CD4-positive, alpha-beta T cell treated with Interleukin-4 for 4 hours (primary cell): ENCODE results near the gene UMAD1.
"Not testable (repeated sequence)": the region's sequence is repeated elsewhere in the genome, so short reads cannot be mapped to it uniquely, and the experiment has no call there.

ENCODE experiments used
- DNase-seq: peaks from one replicate; pipeline ENCODE4 v3.0.0-alpha.2; 2020

The UMAD1 gene

DNA sequence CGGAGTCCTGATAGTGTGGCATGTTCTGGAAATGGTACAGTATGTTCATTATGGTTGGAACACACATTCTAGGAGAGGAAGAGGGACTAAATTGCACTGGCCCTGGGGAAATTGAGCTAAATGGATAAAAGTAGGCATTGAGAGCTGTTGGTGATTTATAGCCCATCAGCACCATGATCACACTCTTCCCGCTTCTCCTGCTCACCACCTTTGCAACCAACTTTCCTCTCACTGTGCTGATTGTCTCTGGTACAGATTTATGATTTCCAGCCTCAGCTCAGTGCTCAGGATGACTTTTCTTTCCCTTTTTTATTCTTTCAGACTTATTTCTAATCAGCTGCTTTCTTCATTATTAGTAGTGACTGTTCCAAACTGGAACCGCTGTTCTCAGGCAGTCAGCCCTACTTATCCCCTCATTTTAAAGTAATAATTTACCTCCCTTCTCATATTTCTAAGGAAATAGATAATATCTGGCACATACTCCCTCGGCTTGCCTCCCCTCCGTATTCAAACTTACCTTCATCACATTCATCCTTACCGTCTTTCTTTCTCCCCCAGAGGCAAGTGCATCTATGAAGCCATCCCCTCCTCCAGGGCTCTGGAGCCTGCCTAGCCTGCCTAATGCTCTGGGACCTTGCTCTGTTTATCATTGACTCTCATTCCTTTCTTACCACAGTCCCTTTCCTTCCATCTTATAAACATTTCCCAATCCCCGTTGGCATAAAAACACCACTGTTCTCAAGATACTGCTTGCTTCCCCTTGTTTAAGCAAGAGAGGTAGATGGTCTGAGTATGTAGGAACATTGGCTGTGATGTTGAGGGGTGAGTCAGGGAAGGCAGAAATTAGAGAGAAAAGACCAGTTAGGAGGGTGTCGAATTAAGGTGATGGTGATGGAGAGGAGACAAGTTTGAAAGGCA is 129.4 kb downstream of the UMAD1 start:
- no peak for DNase-seq

DNA sequence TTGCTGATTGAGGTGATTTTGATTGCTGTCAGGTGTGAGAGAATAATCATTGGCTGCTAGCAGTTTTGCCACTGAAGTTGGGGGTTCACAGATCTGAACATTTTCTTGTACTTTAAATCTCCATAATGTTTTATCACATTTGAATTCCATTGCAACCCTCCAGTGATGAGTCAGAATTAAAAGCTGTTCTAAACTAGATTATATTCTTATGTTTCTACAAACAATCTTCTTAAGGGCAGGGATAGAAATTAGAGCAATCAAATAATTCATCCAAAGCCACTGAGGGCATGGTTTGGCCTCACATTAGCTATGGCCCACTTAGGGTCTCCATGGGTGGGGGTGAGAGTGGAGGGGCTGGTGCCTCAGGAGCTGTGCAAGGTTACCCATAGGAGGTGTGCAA is 130.9 kb downstream of the UMAD1 start:
- no peak for DNase-seq

DNA sequence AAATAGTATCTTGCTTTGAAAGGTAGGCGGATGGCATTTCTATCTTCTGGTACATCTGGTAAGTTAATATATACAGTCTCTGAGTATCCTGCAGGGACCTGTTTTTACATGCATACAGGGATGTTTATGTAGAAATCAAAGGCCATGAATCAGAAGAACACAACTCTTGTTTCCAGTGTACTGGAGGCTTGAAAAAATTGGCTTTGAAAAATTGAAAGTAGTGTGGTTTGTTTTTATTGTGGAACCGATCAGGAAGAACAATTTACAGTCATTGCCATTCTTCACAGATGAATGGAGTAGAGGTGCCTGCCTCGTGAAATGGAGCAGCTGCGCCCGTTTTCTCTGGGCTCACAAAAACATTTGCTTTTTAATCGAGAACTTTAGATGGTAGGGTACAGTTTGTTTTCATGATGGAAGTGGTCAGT is 131.9 kb downstream of the UMAD1 start:
- DNase-seq, result no peak

DNA sequence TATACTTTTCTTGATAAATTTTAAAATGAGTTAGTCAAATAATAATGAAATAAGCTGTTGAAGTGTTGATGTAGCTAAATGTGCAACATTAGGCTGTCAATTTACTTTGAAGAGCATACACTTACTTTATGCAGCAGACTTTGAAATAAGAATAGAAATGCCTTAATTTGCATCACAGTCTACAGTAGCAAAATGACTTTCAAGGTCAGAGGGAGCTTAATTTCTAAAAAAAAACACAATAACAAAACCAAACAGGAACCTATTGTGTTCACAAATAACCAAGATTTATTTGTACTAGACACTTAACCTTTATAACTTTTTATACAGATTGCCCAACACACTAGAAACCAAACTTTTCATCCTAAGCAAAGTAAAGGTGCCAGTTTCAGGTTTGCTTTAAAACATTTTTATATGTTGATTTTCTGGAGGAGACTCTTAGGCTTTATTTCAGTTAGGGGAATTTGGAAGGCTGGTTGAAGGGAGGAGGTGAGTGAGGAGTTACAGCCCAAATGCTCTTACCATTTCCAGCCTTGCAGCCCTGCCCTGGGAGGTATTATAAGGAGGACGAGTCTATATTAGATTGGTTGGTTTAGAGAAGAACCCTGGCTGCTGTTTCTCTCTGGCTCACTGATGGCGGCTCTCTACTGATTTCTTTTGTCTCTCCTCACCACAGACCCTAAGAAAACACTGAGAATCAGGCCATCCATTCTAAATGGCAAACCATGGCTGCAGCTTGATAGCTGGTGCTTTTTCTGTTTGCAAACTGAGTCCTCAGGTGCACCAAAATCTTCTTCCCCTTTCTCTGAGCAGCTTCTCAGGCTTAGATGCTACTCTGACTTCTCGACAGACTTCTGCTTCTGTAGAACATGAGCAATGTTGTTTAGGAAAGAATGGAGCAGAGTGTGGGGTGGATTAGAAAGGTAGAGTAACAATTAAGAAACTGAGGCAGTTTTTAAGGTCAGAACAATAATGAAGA is 133.1 kb downstream of the UMAD1 start:
- DNase-seq, result no peak

DNA sequence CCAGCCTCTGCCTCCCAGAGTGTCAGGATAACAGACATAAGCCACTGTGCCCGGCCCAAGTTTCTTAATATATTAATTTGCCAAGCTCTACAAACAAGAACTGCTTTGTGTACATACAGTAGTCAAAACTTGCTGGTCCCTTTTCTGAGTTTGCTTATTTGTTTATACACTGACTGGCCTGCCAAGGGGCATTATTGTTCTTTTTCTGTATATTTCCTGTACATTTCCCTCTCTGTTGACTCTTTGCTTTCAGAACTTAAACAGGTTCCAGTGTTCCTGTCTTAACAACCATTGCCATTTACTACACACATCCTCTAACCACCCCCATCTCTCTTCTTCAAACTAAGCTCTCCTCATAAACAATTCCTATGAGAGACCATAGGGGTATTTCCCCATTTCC is 139.3 kb downstream of the UMAD1 start:
- DNase-seq, result no peak

DNA sequence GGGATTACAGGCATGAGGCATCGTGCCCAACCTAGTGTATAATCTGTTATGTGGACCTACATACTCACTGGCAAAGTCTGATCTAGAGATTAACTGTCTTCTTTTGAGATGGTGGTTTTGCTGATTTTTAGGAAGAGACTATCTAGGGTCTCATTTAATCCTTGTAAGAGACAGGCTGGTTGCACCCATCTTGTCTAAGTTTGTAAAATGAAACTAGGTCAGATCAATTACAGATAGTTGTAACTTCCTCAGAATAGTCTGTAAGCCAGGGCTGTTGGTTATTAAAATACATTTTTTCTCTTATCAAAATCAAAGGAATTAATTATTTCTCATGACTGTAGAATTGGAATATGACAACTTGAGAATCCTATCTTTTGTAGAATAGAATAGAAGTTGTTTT is 142.4 kb downstream of the UMAD1 start:
- no peak for DNase-seq

DNA sequence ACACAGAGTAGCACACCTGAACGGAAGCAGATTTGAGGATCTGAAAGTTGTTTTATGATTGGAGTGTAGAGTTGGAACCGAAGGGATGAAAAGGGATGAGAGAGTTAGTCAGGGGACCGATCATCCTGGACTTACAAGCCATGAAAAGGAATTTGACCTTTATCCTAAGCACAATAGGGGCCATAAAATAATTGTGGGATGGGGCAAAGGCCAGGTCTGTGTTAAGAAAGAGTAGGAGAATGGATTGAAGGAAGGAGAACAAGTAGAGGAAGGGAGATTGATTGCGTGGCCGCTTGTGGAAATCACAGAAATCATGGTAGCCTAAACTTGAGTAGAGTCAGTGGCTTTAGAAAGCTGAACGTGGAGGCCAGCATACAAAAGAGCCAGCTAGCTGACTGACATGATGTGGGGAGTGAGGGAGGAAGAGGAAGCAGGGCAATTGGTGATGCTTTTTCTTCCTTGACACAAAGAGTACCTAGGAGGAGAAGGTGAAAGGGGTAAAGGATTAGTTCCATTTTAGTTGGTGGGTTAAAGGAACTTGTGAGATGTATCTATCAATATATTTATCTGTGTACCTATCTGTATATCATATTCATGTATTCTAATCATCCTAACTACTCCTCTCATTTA is 144.9 kb downstream of the UMAD1 start:
- no peak for DNase-seq

DNA sequence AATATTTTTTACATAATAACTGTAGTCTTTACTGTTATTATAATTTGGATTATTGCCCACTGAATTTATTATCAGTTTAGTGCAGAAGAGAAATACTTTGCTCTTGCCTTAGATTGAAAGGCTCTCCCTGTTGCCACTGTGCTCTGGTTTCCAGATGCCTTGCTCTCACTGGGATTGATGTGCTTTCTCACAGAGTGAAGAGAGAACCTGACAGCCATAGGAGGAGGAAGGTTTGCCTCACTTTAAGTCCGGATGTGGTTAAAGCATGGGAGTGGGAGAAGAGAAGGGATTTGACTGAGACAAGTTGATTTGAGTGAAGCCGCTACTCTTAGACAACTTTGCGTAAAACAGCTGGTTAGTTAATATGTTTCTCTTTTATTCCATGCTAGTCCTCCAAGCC is 146.0 kb downstream of the UMAD1 start:
- DNase-seq, result no peak

DNA sequence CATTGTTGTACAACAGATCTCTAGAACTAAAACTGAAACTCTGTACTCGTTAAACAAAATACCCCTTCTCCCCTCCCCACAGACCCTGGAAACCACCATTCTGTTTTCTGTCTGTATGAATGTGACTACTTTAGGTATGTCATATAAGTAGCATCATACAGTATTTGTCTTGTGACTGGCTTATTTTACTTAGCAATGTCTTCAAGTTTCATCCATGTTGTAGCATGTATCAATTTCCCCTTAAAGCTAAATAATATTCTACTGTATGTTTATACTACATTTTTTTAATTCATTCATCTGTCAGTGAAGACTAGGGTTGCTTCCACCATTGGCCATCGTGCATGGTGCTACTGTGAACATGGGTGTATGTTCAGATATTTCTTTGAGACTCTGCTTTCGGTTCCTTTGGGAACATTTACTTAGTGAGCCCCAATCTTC is 149.0 kb downstream of the UMAD1 start:
- no peak for DNase-seq

DNA sequence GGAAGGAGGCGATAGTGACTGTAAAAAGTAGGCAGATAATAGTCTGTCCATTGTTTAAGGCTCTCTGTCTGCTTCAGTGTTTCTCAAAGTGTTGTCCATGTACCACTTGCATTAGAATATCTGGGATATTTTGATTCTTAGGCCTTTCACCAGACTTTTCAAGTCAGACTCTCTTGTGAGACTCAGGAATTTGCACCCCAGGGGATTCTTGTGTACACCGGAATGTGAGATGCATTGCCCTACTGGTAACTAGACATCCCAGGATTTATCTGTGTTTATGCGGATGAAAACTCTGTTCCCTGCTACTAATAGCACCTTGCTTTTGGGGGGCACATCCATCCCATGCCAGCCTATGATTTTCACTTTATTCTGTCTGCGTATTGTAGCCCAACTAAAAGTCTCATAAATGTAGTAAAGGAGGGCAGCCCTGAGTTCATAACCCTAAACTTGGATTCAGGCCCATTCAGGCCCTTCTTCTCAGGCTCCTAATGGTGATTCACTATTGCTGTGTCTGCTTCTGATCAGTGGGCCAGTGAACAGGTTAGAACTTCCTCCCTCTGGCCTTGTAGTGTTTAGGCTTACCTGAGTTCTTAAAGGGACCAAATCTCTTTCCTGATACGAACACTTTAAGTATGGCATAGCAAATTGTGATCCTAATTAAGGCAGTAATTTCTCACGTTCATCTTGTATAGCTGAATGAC is 149.6 kb downstream of the UMAD1 start:
- DNase-seq, result no peak

DNA sequence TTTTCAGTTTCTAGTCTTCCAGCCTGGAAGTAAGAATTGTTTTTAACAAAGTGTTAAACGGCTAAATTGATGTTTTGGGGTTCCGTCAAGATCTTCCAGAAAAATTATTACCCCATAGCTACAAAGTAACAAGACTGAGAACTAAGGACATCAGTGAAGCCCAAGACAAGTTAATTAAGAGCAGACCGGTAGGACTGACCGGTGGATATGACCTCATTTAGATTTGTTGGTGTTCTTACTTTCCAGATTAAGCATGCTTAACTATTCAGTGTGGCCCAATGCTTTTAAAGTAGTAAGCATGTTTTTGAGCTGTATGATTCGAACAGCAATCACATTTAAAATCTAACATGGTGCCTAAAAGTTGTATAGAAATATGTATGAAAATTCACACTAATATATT is 151.0 kb downstream of the UMAD1 start:
- no peak for DNase-seq

DNA sequence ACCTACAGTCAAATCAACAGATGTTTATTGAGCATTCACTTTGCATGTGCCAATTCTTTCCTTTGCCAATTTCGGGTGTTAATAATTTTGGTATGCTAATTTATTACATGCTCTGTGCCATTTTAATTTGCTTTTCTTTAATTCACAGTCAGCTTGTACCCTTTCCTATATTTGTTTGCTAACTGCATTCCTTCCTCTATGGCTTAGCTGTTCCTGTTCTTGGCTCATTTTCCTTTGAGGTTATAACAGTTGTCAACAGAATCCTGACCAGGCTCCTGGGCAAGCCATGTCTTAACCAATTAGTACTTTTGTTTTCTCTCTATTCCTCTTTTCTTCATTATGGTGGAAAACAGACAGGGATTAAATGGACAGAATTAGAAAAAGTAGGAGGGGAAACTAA is 151.5 kb downstream of the UMAD1 start:
- DNase-seq, result no peak

DNA sequence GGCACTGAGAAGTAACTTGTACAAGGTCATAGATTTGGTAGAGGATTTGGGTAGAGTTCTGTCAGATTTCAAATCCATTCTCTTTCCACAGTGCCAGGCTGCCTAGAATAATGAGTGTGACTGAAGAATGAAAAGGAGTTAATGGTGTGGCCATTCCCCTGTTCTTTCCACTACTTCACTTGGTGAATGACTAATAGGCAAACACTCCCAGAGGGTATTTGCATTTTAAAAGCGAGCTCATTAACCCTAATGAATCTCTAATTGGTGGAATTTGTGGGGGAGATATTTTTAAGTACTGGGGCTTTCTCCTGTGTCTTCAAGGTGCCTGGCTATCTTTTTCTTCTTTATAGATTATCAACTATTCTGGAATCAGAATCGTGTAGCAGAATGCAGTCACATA is 152.7 kb downstream of the UMAD1 start:
- DNase-seq, result no peak

DNA sequence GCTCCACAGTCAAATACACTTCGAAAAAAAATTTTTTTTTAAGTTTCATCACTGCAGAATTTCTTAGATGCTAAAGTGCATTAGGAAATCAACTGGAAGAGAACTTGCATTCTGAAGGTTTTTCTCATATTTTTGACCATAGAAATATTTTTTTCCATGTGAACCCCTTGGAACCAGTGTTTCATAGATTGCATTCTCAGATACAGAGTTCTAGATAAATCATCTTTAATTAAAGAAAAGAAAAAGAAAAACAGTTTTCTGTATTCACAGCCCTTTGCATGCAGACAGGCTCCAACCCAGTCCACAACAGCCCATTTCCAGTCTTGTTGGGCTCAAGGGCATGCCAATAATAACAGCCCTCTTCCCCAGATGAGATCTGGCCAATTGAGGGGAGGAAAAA is 153.4 kb downstream of the UMAD1 start:
- DNase-seq, result no peak

DNA sequence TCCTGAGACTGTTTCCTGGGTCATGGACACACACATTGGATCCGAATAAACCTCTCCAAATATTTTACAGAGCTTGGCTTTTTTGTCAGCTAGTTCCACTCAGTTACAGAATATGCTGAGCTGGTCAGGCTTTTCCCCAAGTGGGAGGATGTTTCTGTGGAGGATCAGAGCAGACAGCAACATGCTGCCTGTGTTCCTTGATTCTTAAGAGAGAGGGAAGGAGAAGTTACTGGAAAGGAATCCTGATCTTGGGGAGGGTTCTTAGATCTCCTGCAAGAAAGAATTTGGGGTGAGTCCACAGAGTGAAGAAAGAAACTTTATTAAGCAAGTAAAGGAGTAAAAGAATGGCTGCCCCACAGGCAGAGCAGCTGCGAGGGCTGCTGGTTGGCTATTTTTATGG is 154.7 kb downstream of the UMAD1 start:
- DNase-seq, result no peak

DNA sequence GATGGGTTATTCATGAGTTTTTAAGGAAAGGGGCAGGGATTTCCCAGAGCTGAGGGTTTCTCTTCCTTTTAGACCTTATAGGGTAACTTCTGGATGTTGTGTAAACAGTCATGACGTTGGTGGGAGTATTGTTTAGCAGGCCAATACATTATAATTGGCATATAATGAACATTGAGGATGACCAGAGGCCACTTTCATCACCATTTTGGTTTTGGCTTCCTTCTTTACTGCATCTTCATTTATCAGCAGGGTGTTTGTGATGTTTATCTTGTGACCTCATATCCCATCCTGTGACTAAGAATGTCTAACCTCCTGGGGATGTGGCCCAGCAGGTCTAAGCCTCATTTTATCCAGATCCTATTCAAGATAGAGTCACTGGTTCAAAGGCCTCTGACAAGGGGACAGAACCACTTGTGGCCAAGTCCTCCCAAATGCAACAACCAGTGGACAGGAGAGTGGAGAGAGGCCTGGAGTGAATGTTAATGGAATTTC is 155.1 kb downstream of the UMAD1 start:
- no peak for DNase-seq

DNA sequence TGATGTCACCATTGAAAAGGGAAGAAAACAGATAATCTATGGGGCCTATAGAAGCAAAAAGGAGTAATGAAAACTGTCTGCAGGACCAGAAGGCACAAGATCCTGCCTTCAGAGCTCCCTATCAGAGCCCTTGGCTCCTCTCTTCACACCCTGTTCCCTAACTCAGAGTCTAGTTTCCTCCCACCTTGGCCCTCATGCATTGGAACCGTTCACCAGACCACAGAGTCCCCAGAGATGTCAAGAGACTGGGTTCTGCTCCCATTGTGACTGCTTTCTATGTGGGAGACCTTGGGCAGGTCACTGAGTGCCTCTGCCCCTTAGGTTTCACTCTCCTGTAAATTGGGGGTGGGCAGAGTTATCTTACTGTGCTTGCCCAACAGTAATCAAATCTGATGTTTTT is 158.0 kb downstream of the UMAD1 start:
- no peak for DNase-seq

DNA sequence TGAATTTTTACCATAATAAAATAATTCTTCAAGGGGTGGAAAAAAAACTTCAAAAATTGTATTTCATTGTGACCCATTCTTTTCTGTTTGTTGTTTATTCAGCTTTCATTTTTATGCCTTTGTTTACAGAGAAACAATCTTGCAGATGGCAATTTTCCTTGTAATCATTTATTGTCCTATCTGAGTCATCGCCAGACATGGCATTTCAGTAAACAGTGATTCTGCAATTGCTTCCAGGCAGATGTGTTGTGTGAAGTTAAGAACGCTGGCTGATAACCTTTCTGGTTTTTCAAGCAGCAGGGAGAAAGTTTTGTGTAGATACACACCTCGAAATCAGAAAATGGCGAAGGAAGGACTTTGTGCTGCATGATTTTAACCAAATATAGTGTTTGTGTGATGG is 158.6 kb downstream of the UMAD1 start:
- DNase-seq, result no peak

DNA sequence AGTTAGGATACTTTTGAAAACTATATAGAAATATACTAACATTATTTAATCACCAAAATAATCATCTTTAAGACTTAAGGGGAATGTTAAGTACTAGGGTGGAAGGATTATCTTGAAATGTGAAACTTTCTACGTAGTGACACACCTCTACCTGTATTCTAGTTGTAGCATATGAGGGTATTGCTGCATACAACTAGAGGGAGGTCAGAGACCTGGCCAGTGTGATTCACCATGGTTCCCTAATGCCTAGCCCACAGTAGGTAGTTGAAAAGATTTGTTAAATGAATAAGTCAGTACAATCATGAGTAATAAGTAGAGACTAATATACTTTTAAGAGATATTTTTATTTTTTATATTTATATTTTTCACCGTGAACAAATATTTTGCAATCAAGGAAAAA is 162.0 kb downstream of the UMAD1 start:
- no peak for DNase-seq

DNA sequence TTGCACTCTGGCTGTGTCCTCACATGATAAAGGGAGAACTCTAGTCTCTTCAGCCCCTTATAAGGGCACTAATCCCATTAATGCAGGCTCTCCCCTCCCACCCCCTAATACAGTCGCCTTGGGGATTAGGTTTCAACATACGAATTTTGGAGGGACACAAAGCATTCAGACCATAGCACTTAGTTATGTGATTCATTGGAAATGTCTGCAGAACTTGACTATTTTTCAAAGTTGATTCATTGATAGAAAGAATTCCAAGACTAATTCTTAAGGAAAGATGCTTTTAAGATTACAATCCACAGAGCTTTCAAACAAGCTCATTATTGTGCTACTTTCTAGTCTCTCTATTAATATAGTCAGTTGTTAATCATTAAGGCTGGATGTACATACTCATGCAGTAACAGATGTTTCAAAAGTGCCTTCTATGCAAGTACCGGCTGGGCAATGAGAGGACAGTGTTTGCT is 163.2 kb downstream of the UMAD1 start:
- DNase-seq, result no peak

DNA sequence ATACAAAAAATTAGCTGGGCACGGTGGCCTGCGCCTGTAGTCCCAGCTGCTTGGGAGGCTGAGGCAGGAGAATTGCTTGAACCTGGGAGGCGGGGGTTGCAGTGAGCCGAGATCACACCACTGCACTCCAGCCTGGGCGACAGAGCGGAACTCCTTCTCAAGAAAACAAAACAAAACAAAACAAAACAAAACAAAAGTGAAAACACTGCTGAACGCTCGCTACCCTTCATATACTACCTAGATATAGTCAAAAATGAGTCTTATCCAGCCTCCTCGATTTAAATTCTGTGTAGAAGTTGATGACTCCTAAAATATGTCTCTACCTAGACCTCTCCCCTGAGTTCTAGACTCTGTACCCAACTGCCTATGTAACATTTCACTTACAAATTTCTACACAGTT is 164.3 kb downstream of the UMAD1 start:
- not testable (repeated sequence) for DNase-seq

DNA sequence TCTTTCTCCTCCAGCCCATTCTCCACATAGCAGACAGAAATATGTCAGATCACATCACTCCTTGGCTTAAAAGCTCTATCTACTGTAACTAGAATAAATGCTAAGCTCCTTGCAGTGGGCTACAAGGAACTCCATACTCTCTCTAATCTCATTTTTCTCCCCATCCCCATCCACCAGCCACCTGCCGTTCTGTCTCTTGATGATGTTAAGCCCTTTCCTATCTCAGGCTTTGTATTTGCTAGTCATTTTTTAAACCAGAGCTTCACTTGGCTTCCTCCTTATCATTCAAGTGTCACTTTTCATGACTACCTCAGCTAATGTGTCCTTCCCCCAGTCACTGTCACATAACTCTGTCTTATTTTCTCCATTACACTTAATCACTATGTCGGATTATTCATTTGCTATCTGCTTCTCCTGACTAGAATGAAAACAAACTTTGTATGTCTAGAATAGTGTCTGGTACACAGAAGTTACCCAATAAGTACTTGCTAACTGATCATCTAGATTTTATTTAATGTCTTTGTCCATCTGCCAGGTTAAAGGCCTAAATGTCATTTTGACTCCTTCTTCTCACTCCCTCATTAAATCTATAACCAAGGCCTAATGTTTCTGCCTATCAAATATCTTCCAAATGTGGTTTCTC is 165.1 kb downstream of the UMAD1 start:
- DNase-seq, result no peak
